ENCODE data around the gene EPB41L3.

EPB41L3 gene

DNA sequence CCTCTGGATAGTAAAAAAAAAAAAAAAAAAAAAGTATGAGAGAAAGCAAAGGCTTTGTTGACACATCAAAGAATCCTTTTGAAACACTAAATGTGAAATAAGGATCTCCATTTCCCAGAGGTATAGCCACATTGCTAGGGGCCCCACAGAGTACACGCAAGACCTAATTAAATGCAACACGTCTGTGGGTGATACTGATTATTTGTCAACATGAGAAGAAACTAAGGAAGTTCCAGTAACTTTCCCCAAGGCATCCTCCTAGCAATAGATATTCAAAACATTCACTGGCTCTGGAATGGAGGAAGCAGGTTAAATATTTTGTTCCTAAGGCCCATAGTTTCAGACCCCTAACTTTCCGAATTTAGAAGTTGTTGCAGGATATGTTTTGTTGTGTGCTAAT is 24.6 kb upstream of the EPB41L3 start (continued):
- TF ChIP-seq BCL6B (tag by site-specific recombination; IDR thresholded peaks at IDR 0.05) = no peak

GRCh38 chr18:5558851-5559250 is 15.1 kb upstream of the EPB41L3 start:
- TF ChIP-seq ZFHX2 (tag by site-specific recombination; conservative IDR thresholded peaks at IDR 0.05) = no peak
- no peak for TF ChIP-seq ZNF274 (IDR thresholded peaks at IDR 0.05; ENCODE audit: low read length)
- TF ChIP-seq ZNF274 (tag by site-specific recombination; IDR thresholded peaks at IDR 0.05; ENCODE audit: borderline replicate concordance) = no peak
- TF ChIP-seq ZBTB8A (tag by site-specific recombination; IDR thresholded peaks at IDR 0.05) = no peak
- TF ChIP-seq KLF8 (tag by site-specific recombination; IDR thresholded peaks at IDR 0.05) = no peak
- no peak for TF ChIP-seq ZNF555 (tag by site-specific recombination; conservative IDR thresholded peaks at IDR 0.05)
- POLR2A ChIA-PET = no interaction called here
- no peaks in the 10 kb centered on the region for H3K36me3 ChIP-seq (ENCODE audit: control insufficient read depth in 2 of 2, insufficient read depth in 1 of 2, low read length in 2 of 2)
- CTCF ChIA-PET = no interaction called here
- H3K4me3 ChIP-seq (ENCODE audit: low read depth, low read length) = no peak overlapping the region
- H3K4me1 ChIP-seq (ENCODE audit: control insufficient read depth, insufficient read depth, low read length) = no peaks in the 10 kb centered on the region
- no peak overlapping the region for H3K27ac ChIP-seq (ENCODE audit: extremely low read depth, low read depth, low read length)
- H3K9me3 ChIP-seq (ENCODE audit: control insufficient read depth, insufficient read depth, low read depth, low read length) = no peaks in the 10 kb centered on the region

GRCh38 chr18:5556310-5556974 is 12.6 kb upstream of the EPB41L3 start:
- Histone ChIP-seq H3K9me3 (ENCODE audit: control insufficient read depth, insufficient read depth, low read depth, low read length) (no peaks in the 10 kb centered on the region), H3K4me1 (ENCODE audit: control insufficient read depth, insufficient read depth, low read length) (no peaks in the 10 kb centered on the region), H3K4me3 (ENCODE audit: low read depth, low read length) (no peak overlapping the region), H3K27ac (ENCODE audit: extremely low read depth, low read depth, low read length) (no peak overlapping the region), H3K36me3 (ENCODE audit: control insufficient read depth in 2 of 2, insufficient read depth in 1 of 2, low read length in 2 of 2) (no peaks in the 10 kb centered on the region)
- ChIA-PET CTCF (interaction anchor here (0.7 to 1.2 kb wide), 2 partner anchors 10 to 342 kb away, joined by 3 to 4 read pairs; no protein-coding TSS in a partner anchor), POLR2A (no interaction called here)
- no peak for TF ChIP-seq ZNF155 (tag by site-specific recombination; IDR thresholded peaks at IDR 0.05)
- no peak for TF ChIP-seq ZNF354C (tag by site-specific recombination; IDR thresholded peaks at IDR 0.05; ENCODE audit: borderline replicate concordance, low read depth)
- no peak for TF ChIP-seq TRIM28 (IDR thresholded peaks at IDR 0.05; ENCODE audit: borderline replicate concordance, low read length)
- TF ChIP-seq, protein P1, sequence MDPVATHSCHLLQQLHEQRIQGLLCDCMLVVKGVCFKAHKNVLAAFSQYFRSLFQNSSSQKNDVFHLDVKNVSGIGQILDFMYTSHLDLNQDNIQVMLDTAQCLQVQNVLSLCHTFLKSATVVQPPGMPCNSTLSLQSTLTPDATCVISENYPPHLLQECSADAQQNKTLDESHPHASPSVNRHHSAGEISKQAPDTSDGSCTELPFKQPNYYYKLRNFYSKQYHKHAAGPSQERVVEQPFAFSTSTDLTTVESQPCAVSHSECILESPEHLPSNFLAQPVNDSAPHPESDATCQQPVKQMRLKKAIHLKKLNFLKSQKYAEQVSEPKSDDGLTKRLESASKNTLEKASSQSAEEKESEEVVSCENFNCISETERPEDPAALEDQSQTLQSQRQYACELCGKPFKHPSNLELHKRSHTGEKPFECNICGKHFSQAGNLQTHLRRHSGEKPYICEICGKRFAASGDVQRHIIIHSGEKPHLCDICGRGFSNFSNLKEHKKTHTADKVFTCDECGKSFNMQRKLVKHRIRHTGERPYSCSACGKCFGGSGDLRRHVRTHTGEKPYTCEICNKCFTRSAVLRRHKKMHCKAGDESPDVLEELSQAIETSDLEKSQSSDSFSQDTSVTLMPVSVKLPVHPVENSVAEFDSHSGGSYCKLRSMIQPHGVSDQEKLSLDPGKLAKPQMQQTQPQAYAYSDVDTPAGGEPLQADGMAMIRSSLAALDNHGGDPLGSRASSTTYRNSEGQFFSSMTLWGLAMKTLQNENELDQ (tag by site-specific recombination; IDR thresholded peaks at IDR 0.05; ENCODE audit: low read depth) = no peak

DNA sequence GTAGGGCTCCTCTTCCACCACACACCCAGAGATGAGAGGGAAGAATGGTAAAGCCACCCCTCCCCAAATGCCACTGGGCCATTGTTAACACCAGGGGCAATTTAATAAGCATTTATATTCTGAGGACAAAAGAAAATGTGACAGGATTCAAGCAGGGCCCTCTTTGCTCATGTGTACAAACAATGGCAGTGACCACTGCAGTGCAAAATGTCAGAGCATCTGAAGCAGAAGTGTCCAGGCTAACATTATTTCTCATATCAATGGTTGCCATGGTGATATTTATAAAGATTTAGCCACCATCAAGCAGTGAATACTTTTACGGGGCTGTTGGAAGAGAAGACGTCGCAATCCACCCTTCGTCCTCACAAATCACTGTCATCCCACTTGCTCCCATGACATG is 10.8 kb upstream of the EPB41L3 start:
- H3K27ac ChIP-seq (ENCODE audit: extremely low read depth, low read depth, low read length) = no peak overlapping the region
- CTCF ChIA-PET = interaction anchor here (1.3 kb wide), 1 partner anchor 8 kb away, joined by 4 read pairs; no protein-coding TSS in a partner anchor
- POLR2A ChIA-PET = no interaction called here
- TF ChIP-seq PRDM6 (tag by site-specific recombination; IDR thresholded peaks at IDR 0.05) = no peak
- no peak for TF ChIP-seq FEZF1 (tag by site-specific recombination; IDR thresholded peaks at IDR 0.05)
- TF ChIP-seq, protein P2, sequence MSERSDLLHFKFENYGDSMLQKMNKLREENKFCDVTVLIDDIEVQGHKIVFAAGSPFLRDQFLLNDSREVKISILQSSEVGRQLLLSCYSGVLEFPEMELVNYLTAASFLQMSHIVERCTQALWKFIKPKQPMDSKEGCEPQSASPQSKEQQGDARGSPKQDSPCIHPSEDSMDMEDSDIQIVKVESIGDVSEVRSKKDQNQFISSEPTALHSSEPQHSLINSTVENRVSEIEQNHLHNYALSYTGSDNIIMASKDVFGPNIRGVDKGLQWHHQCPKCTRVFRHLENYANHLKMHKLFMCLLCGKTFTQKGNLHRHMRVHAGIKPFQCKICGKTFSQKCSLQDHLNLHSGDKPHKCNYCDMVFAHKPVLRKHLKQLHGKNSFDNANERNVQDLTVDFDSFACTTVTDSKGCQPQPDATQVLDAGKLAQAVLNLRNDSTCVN (tag by site-specific recombination; optimal IDR thresholded peaks at IDR 0.05) = no peak
- no peak for TF ChIP-seq ZNF623 (tag by site-specific recombination; IDR thresholded peaks at IDR 0.05)
- TF ChIP-seq HOXD13 (CRISPR knock-in tag; IDR thresholded peaks at IDR 0.05; ENCODE audit: borderline replicate concordance) = no peak
- no peak for TF ChIP-seq ZNF211 (tag by site-specific recombination; IDR thresholded peaks at IDR 0.05; ENCODE audit: low read depth)
- TF ChIP-seq ZNF174 (tag by site-specific recombination; IDR thresholded peaks at IDR 0.05) = no peak
- no peak for TF ChIP-seq SP3 (tag by site-specific recombination; IDR thresholded peaks at IDR 0.05)
- TF ChIP-seq ZNF785 (tag by site-specific recombination; IDR thresholded peaks at IDR 0.05) = no peak
- no peak for TF ChIP-seq ZSCAN16 (tag by site-specific recombination; IDR thresholded peaks at IDR 0.05)
- TF ChIP-seq SP7 (tag by site-specific recombination; IDR thresholded peaks at IDR 0.05) = no peak
- no peak for TF ChIP-seq ZNF513 (tag by site-specific recombination; IDR thresholded peaks at IDR 0.05)

More for the DNA sequence above, 10.8 kb upstream of the EPB41L3 start:
- no peaks in the 10 kb centered on the region for H3K36me3 ChIP-seq (ENCODE audit: control insufficient read depth in 2 of 2, insufficient read depth in 1 of 2, low read length in 2 of 2)
- no peaks in the 10 kb centered on the region for H3K9me3 ChIP-seq (ENCODE audit: control insufficient read depth, insufficient read depth, low read depth, low read length)
- H3K4me3 ChIP-seq (ENCODE audit: low read depth, low read length) = no peak overlapping the region
- H3K4me1 ChIP-seq (ENCODE audit: control insufficient read depth, insufficient read depth, low read length) = no peaks in the 10 kb centered on the region
